GM12872 (cell line): ENCODE measurements around the gene TMEM59L.

ENCODE experiments used
- TF ChIP-seq, protein P1 (sequence below): IDR thresholded peaks from 3 replicates; pipeline ENCODE4 v1.5.1; 2011; ENCODE audit warnings: low read depth, mild to moderate bottlenecking, low read length, moderate library complexity; ENCODE audit not compliant: insufficient read depth

TMEM59L gene

DNA sequence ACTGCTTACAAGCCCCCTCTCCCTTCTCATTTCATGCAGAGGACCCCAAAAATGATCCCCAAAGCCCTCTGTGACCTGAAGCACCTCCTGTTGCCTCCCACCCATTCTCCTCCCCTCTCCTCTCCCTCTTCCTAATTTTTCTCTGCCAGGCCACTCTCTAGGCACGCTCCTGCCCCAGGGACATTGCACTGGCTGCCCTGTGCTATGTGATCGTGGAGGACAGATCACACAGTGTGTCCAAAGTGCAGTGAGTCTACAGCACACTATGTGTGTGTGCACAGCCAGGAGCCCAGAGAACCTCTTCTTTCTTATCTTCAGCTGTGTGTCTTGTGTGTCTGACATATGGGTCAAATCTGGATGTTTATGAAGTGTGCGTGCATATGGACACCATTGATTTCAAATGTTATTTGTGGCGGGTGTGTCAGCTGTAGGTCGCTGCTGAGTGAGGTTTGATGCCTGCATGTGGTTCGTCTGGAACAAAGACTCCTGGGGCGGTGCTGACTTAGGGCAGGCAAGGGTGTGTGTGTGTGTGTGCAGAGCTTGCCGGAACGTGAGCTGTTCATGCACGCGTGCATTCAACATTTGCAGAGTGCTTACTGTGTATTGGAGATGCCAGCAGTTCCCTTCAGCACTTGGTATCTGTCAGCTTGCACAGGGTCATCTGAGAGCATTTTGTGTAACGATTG lies 22.1 kb downstream of the TMEM59L start:
- TF ChIP-seq, protein P1, sequence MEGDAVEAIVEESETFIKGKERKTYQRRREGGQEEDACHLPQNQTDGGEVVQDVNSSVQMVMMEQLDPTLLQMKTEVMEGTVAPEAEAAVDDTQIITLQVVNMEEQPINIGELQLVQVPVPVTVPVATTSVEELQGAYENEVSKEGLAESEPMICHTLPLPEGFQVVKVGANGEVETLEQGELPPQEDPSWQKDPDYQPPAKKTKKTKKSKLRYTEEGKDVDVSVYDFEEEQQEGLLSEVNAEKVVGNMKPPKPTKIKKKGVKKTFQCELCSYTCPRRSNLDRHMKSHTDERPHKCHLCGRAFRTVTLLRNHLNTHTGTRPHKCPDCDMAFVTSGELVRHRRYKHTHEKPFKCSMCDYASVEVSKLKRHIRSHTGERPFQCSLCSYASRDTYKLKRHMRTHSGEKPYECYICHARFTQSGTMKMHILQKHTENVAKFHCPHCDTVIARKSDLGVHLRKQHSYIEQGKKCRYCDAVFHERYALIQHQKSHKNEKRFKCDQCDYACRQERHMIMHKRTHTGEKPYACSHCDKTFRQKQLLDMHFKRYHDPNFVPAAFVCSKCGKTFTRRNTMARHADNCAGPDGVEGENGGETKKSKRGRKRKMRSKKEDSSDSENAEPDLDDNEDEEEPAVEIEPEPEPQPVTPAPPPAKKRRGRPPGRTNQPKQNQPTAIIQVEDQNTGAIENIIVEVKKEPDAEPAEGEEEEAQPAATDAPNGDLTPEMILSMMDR = no peak

DNA sequence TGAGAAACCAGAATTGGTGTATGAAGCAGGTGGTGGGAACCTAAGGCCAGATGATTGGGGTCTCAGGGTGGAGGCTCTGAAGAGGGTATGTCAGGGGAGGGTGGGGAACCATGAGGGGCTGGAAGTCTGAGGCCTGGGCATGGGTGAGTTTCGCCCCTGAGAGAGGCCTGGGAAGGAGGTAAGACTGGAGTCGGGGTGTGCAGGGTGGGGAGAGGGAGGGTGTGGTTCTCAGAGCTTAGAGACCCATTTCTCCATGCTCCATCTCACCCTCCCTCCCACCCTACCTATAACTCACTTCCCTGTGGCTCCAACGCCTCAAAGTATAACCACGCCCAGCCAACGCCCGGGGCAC lies 23.1 kb downstream of the TMEM59L start:
- TF ChIP-seq, protein P1 = no peak

DNA sequence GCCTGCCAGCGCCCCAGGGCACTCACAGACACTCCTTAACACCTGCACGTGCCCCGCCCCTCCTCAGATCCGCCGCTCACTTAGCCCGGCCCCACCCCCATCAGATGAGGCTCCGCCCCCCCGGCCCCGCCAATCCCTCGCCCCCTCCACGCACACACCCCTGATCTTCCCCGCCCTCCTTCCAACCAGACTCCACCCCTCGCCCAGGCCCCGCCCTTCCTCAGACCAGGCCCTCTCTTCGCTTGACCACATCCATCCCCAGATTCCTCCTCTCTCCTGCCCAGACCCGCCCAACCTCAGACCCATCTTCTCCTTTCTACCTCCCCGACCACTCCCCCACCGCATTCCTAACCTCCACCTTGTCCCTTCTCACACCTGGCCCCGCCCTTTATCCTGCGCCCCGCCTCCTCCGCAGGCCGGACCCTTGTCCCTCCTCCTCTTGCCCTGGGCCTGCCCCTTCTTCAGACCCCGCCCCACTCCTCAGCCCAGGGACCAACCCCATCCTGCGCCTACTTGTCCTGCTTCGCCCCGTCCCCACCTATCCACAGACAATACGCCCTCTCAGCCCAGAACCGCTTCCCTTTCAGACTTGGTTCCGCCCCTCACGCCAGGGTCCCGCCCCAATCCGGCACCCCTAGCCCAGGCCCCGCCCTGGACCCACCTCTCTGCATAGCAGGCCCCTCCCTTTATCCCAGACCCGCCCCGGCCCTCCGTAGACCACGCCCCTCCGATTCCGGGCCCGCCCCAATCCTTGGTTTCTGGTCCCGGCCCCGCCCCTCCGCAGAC lies 23.7 kb downstream of the TMEM59L start:
- TF ChIP-seq, protein P1 = no peak

DNA sequence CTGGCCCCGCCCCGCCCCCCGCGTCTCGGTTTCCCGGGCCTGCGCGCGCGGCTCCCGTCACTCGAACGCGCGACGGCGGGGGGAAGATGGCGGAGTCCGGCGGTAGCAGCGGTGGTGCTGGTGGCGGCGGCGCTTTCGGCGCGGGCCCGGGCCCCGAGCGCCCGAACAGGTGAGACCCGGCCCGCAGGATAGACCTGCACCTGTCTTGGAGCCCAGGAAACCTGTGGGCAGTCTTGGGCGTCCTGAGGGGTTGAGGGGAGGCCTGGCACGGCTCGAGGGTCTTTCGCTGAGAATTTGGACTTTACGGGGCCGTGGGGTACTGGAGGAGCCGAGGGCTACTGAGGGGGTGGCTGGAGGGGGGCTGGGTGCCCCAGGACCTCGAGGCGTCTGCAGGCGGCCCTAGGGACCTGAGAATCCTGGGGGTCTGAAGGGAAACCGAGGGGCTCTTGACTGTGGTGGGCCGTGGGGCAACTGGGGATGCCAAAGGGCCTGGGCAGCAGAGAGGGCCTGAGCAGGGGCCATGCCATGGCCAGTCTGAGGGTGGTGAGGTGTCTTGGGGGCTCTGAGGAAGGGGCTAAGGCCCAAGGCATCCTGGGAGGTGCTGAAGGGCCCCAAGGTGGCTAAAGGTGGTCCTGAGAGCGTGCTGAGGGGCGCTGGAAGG lies 24.4 kb downstream of the TMEM59L start, which contains the start of gene KLHL26:
KLHL26 (plus strand) TSS at position 60 of the 661 bp plus-strand sequence; CDS start at position 87, 27 bp downstream.
- TF ChIP-seq, protein P1 = no peak

DNA sequence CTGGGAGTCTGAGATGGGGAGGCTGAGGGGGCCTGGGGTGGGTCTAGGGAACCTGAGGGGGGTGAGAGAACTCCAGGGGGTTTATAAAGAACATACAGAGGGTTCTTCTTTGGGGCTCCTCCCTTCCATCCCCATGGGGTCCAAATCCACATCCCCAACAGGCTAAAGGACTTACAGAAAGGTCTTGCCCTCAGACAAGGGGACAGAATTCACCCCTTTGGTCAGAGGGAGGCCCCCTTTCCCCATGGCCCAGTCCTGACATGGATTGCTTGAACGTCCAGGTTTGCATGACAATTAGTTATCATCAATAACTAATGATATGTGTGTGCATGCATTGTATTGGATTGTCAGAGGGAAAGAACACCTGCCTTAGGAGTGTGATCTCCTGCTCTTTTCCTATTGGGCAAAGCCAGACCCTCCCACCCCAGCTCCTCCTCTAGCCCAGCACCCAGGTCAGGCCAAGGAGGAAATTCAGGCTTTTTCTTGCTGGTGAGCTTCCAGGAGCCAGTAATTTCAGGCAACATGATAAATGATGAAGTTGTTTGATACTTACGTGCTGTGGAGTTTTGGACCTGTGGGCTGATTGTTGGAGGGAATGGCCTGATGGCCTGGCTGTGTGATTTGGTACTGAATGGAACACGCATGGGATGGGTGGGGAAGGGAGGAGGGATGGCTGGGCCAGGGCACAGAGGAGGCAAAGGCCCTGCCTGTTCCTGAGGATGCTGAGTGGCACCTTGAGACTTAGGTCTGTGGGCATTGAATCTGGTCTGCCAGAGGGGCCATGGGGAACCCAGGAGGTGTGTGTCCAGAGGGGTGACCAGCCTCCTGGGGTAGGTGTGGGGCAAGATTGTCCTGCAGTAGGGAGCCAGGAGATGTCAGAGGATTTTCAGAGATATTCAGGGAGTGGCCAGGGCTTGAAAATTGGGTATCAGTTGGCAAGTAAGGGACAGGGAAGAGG lies 25.3 kb downstream of the TMEM59L start:
- TF ChIP-seq, protein P1 = no peak

DNA sequence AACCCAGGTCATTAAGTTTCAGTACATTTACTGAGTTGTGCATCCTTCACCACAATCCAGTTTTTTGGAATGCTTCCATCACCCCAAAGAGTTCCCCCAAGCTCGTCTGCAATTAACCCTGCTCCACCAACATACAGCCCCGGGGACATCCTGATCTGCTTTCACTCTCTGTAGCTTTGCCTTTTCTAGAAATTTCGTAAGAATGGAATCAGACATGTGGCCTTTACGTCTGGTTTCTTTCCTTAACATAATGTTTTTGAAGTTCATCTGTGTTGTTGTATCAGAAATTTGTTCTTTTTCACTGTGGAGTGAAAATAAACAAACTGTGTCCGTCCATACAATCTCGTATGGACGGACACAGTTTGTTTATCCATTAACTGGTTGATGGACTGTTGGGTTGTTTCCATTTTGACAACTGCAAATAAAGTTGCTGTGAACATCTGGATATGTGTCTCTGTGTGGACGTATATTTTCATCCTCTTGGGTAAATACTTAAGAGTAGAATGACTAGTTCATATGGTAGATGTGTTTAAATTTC lies 27.1 kb downstream of the TMEM59L start:
- TF ChIP-seq, protein P1 = no peak
